CD4-positive, alpha-beta T cell treated with Interleukin-10 for 1 hour (primary cell): ENCODE data around the gene FAM222B.
"Not testable (repeated sequence)": the region's sequence is repeated elsewhere in the genome, so short reads cannot be mapped to it uniquely, and the experiment has no call there.

ENCODE experiments used
- DNase-seq: peaks from one replicate; pipeline ENCODE4 v3.0.0-alpha.2; 2020

Gene FAM222B

GRCh38 chr17:28836541-28836940, 6.0 kb downstream of the FAM222B start:
- DNase-seq, result not testable (repeated sequence)

- DNase-seq, result no peak
Measured at GRCh38 chr17:28834420-28834819, 8.2 kb downstream of the FAM222B start.

DNA sequence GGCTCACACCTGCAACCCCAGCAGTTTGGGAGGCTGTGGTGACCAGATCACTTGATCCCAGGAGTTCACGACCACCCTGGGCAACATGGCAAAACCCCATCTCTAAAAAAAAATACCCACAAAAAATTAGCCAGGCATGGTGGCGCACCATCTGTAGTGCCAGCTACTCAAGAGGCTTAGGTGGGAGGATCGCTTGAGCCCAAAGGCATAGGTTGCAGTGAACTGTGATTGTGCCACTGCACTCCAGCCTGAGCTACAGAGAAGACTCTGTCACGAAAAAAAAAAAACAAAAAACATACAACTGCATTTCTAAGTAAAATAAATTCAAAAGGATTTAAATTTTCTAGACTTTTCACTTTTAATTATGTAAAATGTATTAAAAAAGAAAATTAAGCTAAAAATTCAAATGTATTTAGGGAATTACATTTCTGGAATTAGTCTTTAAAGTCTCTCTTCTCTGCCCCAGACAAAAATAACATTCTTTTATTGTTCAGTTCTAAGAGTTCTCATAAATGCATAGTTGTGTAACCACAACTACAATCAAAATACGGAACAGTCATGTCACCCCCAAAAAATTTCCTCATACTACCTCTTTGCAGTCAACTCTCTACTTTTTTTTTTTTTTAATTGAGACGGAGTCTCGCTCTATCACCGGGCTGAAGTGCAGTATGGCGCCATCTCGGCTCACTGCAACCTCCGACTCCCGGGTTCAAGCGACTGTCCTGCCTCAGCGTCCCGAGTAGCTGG, 14.1 kb downstream of the FAM222B start:
- no peak for DNase-seq

GRCh38 chr17:28827672-28828071, 14.9 kb downstream of the FAM222B start:
- no peak for DNase-seq

- DNase-seq, result no peak
Measured at GRCh38 chr17:28819582-28819981, 23.0 kb downstream of the FAM222B start.

- no peak for DNase-seq
Measured at GRCh38 chr17:28818819-28819221, 23.8 kb downstream of the FAM222B start.

GRCh38 chr17:28816540-28816939, 26.1 kb downstream of the FAM222B start:
- DNase-seq, result no peak

DNA sequence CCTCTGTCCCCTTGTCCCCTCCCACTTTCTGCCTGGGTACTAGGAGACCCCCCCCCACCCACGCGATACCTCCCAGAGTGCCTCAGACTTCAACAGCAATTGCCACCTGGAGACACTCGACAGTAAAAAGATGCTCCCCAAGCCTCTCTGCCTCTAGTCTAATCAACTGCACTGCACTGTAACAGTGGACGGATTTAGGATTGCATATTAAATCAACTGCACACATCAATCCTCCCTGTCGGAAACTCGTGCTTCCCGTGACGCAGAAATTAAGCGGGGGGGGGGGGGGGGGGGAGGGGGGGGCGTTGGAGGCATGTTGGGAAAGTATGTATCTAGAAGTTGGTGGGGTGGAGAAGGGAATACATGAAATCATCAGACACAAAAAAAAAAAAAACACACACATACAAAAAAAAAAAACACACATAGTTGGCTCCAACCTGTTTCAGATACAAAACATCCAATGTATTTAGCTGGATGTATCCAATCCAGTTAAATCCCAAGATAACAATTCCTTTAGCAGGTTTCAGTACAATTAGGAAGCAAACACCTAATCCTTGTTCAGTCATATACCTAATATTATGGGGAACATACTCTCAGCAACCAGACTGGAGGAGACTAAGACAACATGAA, 29.7 kb downstream of the FAM222B start:
- peak; percentile 62 for DNase-seq

DNA sequence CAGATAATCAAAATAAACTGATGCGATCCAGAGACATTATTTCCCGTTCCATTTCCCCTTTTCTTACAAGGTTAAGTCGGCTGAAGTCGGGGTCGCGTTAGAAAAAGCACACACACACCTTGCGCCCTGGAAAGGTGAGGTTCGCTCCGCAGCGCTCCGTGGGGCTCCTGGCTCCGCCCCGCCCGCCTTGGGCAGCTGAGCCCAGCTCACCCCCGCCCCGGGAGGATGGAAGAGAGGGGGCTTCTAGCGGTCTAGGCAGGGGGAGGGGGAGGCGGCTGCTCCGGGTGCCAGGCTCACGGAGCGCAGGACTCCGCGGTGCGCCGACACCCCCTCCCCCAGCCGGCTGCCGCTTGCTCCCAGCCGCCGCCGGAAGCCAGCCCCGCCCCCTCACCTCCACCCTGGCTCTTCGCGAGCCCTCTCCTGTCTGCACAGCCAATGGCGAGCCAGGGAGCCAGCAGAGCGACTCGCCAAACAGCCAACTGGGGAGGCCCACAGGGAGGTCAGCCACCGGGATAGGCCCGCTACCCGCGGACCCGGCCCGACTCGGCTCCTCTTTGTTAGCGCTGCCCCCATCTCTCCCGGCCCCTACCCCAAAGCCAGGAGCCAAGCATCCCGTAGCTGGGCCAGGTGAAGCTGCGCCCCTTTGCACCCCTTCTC, 30.4 kb downstream of the FAM222B start:
- DNase-seq, result peak; percentile 96

DNA sequence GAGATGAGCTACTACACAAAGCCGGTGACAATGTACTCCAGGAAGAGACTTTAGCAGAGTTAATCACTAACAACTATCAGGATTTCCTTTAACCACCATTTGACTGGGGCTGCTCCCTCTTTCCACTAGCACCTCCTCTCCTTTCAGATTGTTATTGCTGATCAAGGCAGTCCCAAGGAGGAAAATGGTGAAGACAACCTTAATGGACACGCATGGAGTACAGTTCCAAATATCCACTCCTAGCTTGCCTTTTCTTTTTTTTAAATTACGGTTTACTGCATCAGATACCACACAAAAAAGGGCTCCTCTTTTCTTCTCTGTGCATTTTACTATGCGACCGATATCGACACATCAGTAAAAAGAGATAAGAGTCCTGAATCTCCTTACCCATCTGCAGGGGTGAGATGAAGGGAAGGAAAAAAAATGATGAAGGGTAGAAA, 30.9 kb downstream of the FAM222B start:
- DNase-seq, result peak; percentile 14

DNA sequence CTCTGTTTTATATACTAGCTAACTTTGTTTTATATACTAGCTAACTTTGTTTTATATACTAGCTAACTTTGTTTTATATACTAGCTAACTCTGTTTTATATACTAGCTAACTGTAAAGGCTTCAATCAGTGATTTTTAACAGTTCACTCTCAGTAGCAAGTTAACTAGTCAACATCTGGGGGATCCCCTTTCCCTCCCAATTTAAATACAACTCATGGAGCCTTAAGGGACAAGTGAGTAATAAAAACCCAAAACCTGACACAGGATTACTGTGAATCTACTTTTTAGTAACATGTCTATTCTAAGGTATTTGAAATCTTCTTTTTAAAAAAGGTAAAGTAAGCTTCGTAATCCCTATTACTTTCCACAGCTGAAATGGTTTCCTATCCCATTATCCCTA, 32.2 kb downstream of the FAM222B start:
- DNase-seq, result no peak

DNA sequence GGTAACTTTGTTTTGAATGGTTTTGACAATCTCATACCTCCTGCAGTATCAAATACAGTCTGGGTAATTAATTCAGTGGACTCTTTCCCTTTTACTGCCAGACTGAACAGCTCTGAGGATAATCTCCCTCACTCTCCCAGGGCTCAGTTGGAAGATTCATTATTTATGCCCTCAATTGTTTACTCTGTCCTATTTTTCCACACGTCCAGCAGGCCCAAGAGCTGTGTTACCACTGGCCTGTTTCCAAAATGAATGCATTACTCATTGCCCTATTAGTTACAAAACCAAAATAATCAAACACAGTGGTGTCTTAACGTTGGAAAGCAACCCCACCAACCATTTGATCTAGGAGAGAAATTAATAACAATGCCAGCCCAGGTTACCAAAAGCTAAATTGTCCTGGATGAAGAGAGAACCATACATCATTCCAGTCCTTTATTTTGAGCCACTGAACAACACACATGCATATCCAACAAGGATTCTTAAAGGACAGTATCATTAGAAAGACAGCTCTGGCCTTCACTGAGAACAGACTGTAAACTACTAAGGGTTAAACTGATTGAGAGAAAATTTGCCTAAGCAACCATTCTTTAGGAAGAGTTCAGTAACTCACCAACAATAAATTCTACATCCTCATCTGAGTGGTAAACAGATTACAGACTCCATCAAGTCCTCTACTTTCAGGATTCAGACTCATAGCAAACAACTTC, 34.5 kb downstream of the FAM222B start:
- DNase-seq, result no peak

DNA sequence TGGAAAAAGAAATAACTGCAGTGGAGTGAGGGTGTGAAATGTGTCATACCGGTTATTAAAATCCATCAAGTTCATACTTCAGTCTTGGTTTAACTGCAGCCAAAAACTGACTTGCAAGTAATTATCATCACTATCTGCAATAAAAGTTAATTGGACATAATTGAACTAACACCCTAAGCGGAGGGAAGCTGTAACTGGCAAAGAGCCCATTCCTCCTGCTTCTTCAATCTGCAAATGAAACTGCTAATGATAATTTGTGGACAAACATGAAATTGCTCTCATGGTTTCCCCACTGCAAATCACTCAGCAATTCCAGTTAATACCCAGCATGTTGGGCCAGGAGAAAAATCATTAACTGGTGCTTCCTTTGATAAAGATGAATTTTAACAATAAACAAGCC, 46.5 kb downstream of the FAM222B start:
- no peak for DNase-seq

- not testable (repeated sequence) for DNase-seq
Measured at GRCh38 chr17:28794846-28795441, 47.6 kb downstream of the FAM222B start.

GRCh38 chr17:28792877-28793661, 49.5 kb downstream of the FAM222B start:
- DNase-seq, result no peak

- no peak for DNase-seq
Measured at GRCh38 chr17:28788100-28788499, 54.5 kb downstream of the FAM222B start.

GRCh38 chr17:28783161-28783560, 59.4 kb downstream of the FAM222B start:
- DNase-seq, result no peak

- DNase-seq, result not testable (repeated sequence)
Measured at GRCh38 chr17:28779601-28780000, 63.0 kb downstream of the FAM222B start.

- no peak for DNase-seq
Measured at GRCh38 chr17:28777178-28777577, 65.4 kb downstream of the FAM222B start.

GRCh38 chr17:28774206-28774605, 68.4 kb downstream of the FAM222B start:
- DNase-seq, result no peak

DNA sequence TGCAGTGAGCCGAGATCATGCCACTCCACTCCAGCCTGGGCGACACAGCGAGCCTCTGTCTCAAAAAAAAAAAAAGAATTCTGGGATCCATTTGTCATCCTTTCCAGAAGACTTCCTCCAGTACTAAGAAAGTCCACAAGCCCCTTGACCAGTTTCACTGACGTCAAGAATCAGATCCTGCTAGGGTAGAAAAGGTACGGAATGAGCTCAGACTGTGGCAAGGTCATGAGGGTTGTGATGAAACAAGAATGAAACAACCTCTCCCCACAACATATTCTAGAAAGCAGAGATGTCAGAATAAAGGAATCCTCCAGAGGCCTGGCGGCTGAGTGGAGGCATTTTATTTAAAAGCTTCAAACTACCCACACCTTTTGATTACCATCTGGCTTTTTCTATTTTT, 68.9 kb downstream of the FAM222B start:
- no peak for DNase-seq

GRCh38 chr17:28765038-28765437, 77.6 kb downstream of the FAM222B start:
- no peak for DNase-seq
